ENCODE measurements around the gene PDCD11.

The PDCD11 gene

GRCh38 chr10:103451831-103452505, 55.5 kb downstream of the PDCD11 start, which contains the start of gene CALHM2:
Gene CALHM2 (minus strand): TSS chr10:103452370. CDS start chr10:103449941, 2,429 bp downstream.
- DNase-seq = peak; percentile 43 to 62

- DNase-seq = no peak
These were observed 56.2 kb downstream of the PDCD11 start for GRCh38 chr10:103452506-103453230.

GRCh38 chr10:103454026-103454425, 57.6 kb downstream of the PDCD11 start:
- no peak for DNase-seq

GRCh38 chr10:103455235-103455634, 58.8 kb downstream of the PDCD11 start:
- DNase-seq = no peak

GRCh38 chr10:103456074-103456660, 59.7 kb downstream of the PDCD11 start:
- no peak for DNase-seq

- DNase-seq = no peak
These were observed 60.8 kb downstream of the PDCD11 start for GRCh38 chr10:103457176-103457712.

GRCh38 chr10:103457896-103458583, 61.6 kb downstream of the PDCD11 start:
- no peak for DNase-seq

- DNase-seq = no peak
These were observed 62.3 kb downstream of the PDCD11 start, which contains the start of gene CALHM1 for GRCh38 chr10:103458720-103459119. Gene CALHM1 (minus strand): TSS chr10:103458900. CDS start chr10:103458751, 149 bp downstream.

- DNase-seq = no peak
These were observed 63.2 kb downstream of the PDCD11 start for GRCh38 chr10:103459615-103460014.

GRCh38 chr10:103463499-103463898, 67.1 kb downstream of the PDCD11 start:
- DNase-seq = no peak

GRCh38 chr10:103465411-103466179, 69.2 kb downstream of the PDCD11 start:
- no peak for DNase-seq

- DNase-seq = no peak
These were observed 70.3 kb downstream of the PDCD11 start for GRCh38 chr10:103466734-103467133.

GRCh38 chr10:103467406-103467805, 71.0 kb downstream of the PDCD11 start:
- DNase-seq = no peak

- DNase-seq = no peak
These were observed 72.8 kb downstream of the PDCD11 start for GRCh38 chr10:103469201-103469600.

GRCh38 chr10:103470761-103471653, 74.6 kb downstream of the PDCD11 start:
- DNase-seq = peak; percentile 36 to 50

- DNase-seq = no peak
These were observed 75.6 kb downstream of the PDCD11 start for GRCh38 chr10:103472005-103472404.

GRCh38 chr10:103473261-103473671, 76.8 kb downstream of the PDCD11 start:
- no peak for DNase-seq

- DNase-seq = no peak
These were observed 77.7 kb downstream of the PDCD11 start for GRCh38 chr10:103474077-103474476.

- no peak for DNase-seq
These were observed 79.0 kb downstream of the PDCD11 start for GRCh38 chr10:103475437-103475836.

GRCh38 chr10:103476046-103476768, 79.8 kb downstream of the PDCD11 start:
- DNase-seq = no peak
